A549 (cell line): Measurements from ENCODE around the gene RAB1B. TPM values are rescaled to one million over a fixed set of nuclear protein-coding genes. Genes with fewer than 3 reads are reported as not detected.
A peak's percentile ranks its signal among the peaks of the same experiment; 100 is the strongest.

ENCODE experiments used
- ATAC-seq, 2 experiments: fragments of 200-7000 bp in 1 of 2; fragments of >200 bp in 1 of 2; cut with Nextera tagmentation in 1 of 2; cut with Tn5 transposase in 1 of 2; 3 replicates each; pipeline versions ENCODE4 v1.8.0 to v1.9.1; 2018 to 2020; ENCODE audit warnings: mild to moderate bottlenecking in 1 of 2, moderate library complexity in 1 of 2
- CTCF ChIA-PET: fragments of 300-600 bp; sonication (Branson Sonifier 250); formaldehyde crosslinking; extraction: SDS; loops from one replicate; lab custom pipeline; 2021; ENCODE audit warnings: antibody characterized with exemption, inconsistent platforms; lab: Yijun Ruan, JAX
- POLR2A ChIA-PET: fragments of 350-600 bp; formaldehyde crosslinking; extraction: SDS; loops from one replicate; lab custom pipeline; 2021; ENCODE audit warnings: antibody characterized with exemption, inconsistent platforms; lab: Yijun Ruan, JAX
- DNase-seq, 2 experiments: peaks; one replicate each; pipeline versions ENCODE4 v3.0.0 to v3.0.0-alpha.2; 2011 to 2016; ENCODE audit warnings: low read depth in 1 of 2, low spot score in 1 of 2
- FAIRE-seq: peaks from 2 replicates; lab custom pipeline; 2011; peaks lifted over from hg19 to GRCh38; lab: Jason Lieb, UNC
- H3K27ac ChIP-seq, 2 experiments: fragments of >200 bp; sonication (Bioruptor Twin); formaldehyde crosslinking; 3 replicates each; pipeline ENCODE4 v1.5.1; 2016 to 2017
- H3K4me1 ChIP-seq: fragments of >200 bp; sonication (Bioruptor Twin); formaldehyde crosslinking; 3 replicates; pipeline ENCODE4 v1.6.1; 2016
- H3K4me2 ChIP-seq: fragments of >200 bp; sonication (Bioruptor Twin); formaldehyde crosslinking; 3 replicates; pipeline ENCODE4 v1.6.1; 2016
- H3K4me3 ChIP-seq: fragments of >200 bp; sonication (Bioruptor Twin); formaldehyde crosslinking; 3 replicates; pipeline ENCODE4 v1.5.1; 2016
- H3K9me3 ChIP-seq: fragments of >200 bp; sonication (Bioruptor Twin); formaldehyde crosslinking; 3 replicates; pipeline ENCODE4 v1.6.1; 2016
- ATOH8 ChIP-seq: fragments of 250-450 bp; sonication (Bioruptor Pico); IDR thresholded peaks from 2 replicates; pipeline ENCODE4 v1.5.0; 2020; ENCODE audit warnings: low read depth, mild to moderate bottlenecking, moderate library complexity
- CBX2 ChIP-seq: fragments of 200-600 bp; sonication (generic); IDR thresholded peaks from 2 replicates; pipeline ENCODE4 v1.6.1; 2016; ENCODE audit warnings: low read depth, mild to moderate bottlenecking, borderline replicate concordance
- CHD2 ChIP-seq: fragments of 150-350 bp; IDR thresholded peaks from 2 replicates; pipeline ENCODE4 v1.6.1; 2014; ENCODE audit warnings: low read length; ENCODE audit not compliant: partially characterized antibody
- CHD4 ChIP-seq: fragments of 200-600 bp; sonication (generic); IDR thresholded peaks from 2 replicates; pipeline ENCODE4 v1.6.1; 2016; ENCODE audit warnings: antibody characterized with exemption, mild to moderate bottlenecking, borderline replicate concordance
- CTCF ChIP-seq: fragments of >200 bp; sonication (Bioruptor Twin); formaldehyde crosslinking; IDR thresholded peaks from 3 replicates; pipeline ENCODE4 v1.5.1; 2016
- ELK1 ChIP-seq: fragments of 150-350 bp; IDR thresholded peaks from 2 replicates; pipeline ENCODE4 v1.6.1; 2014; ENCODE audit warnings: low read depth, mild to moderate bottlenecking, low read length
- HEYL ChIP-seq: fragments of 250-450 bp; sonication (Bioruptor Pico); IDR thresholded peaks from 2 replicates; pipeline ENCODE4 v1.8.0; 2021; ENCODE audit warnings: mild to moderate bottlenecking, moderate library complexity
- JUNB ChIP-seq: fragments of >200 bp; sonication (Bioruptor Twin); formaldehyde crosslinking; IDR thresholded peaks from 2 replicates; pipeline ENCODE4 v1.6.1; 2016
- KDM1A ChIP-seq: fragments of 200-600 bp; sonication (generic); IDR thresholded peaks from 2 replicates; pipeline ENCODE4 v1.6.1; 2016; ENCODE audit warnings: low read depth, mild to moderate bottlenecking
- MAZ ChIP-seq: fragments of 150-350 bp; IDR thresholded peaks from 2 replicates; pipeline ENCODE4 v1.6.1; 2014; ENCODE audit warnings: antibody characterized with exemption, low read depth, low read length, borderline replicate concordance
- NFE2L2 ChIP-seq: fragments of 150-350 bp; conservative IDR thresholded peaks from 2 replicates; pipeline ENCODE4 v1.6.1; 2014; ENCODE audit warnings: low read length
- NPAS2 ChIP-seq: fragments of 250-450 bp; sonication (Bioruptor Pico); IDR thresholded peaks from 2 replicates; pipeline ENCODE4 v1.8.0; 2022; ENCODE audit warnings: mild to moderate bottlenecking, moderate library complexity, borderline replicate concordance
- RAD21 ChIP-seq, 2 experiments: fragments of >200 bp in 1 of 2; sonication (Bioruptor Twin) in 1 of 2; formaldehyde crosslinking in 1 of 2; IDR thresholded peaks in 1 of 2; conservative IDR thresholded peaks in 1 of 2; 2 replicates in 1 of 2; 3 replicates in 1 of 2; pipeline ENCODE4 v1.6.1; 2012 to 2018; ENCODE audit warnings: inconsistent platforms in 1 of 2
- REST ChIP-seq: fragments of 200-600 bp; sonication (generic); IDR thresholded peaks from 2 replicates; pipeline ENCODE4 v1.6.1; 2016; ENCODE audit warnings: antibody characterized with exemption, mild to moderate bottlenecking, moderate library complexity
- SMC3 ChIP-seq: fragments of >200 bp; sonication (Bioruptor Twin); formaldehyde crosslinking; IDR thresholded peaks from 3 replicates; pipeline ENCODE4 v1.6.1; 2018; ENCODE audit warnings: inconsistent platforms
- ZC3H11A ChIP-seq: fragments of 450-650 bp; IDR thresholded peaks from 2 replicates; pipeline ENCODE4 v1.6.1; 2014; ENCODE audit warnings: antibody characterized with exemption, mild to moderate bottlenecking
- ZFP36 ChIP-seq: fragments of 450-650 bp; IDR thresholded peaks from 2 replicates; pipeline ENCODE4 v1.6.1; 2014; ENCODE audit warnings: borderline replicate concordance; ENCODE audit not compliant: partially characterized antibody
- ZSCAN20 ChIP-seq: fragments of 250-450 bp; sonication (Bioruptor Pico); IDR thresholded peaks from 2 replicates; pipeline ENCODE4 v1.8.0; 2022; ENCODE audit warnings: mild to moderate bottlenecking, moderate library complexity
- WGBS: methylation state at CpG from one replicate; pipeline ENCODE4 v1.1.6; 2017; ENCODE audit errors: missing lambda C conversion rate; 5-methylcytosine and 5-hydroxymethylcytosine counted together
- polyA plus RNA-seq, 4 experiments: library from polyadenylated mRNA; depleted of rRNA in 3 of 4; stranded (reverse); fragments of >200 nt; fragmentation: RNase III in 1 of 4; extraction: RNeasy Plus Mini Kit Qiagen cat#74134 plus additional on column Dnase treatment in 1 of 4; gene quantifications; 2 replicates in 3 of 4; 3 replicates in 1 of 4; pipeline ENCODE4 v1.2.3, GENCODE V29; 2011 to 2017

The RAB1B gene
- polyA plus RNA-seq, 2 of the 4 experiments (the other 2 are of a cell fraction) = 87.8 to 147 TPM

GRCh38 chr11:66291706-66292542, 23.5 kb downstream of the RAB1B start, which contains the start of gene TMEM151A:
Gene TMEM151A (plus strand): TSS chr11:66291894. CDS start chr11:66292014, 120 bp downstream.
- peaks cover 20% of the 10 kb centered on the region for H3K4me1 ChIP-seq
- DNase-seq (no peak), FAIRE-seq (no peak), ATAC-seq (no peak)
- ChIA-PET POLR2A (no interaction called here), CTCF (interaction anchor here (0.8 to 8.3 kb wide), 7 partner anchors 10 to 71 kb away, joined by 3 to 63 read pairs (median 4); partner anchors contain the start of gene RIN1)
- H3K9me3 ChIP-seq = no peaks in the 10 kb centered on the region
- no peak for TF ChIP-seq CBX2
- TF ChIP-seq REST = no peak
- TF ChIP-seq CHD2 = no peak
- TF ChIP-seq KDM1A = no peak
- no peak for TF ChIP-seq NFE2L2
- no peak for TF ChIP-seq ZC3H11A
- no peak for TF ChIP-seq HEYL (CRISPR knock-in tag)
- TF ChIP-seq MAZ = no peak
- no peak for TF ChIP-seq ZSCAN20 (CRISPR knock-in tag)
- no peak for TF ChIP-seq ELK1
- no peak for TF ChIP-seq SMC3
- TF ChIP-seq NPAS2 (CRISPR knock-in tag) = no peak
- TF ChIP-seq RAD21 (conservative IDR thresholded peaks at IDR 0.05 in 1 of 2, IDR thresholded peaks at IDR 0.05 in 1 of 2) = no peak
- TF ChIP-seq JUNB = no peak
- TF ChIP-seq CHD4 = no peak
- no peak for TF ChIP-seq ZFP36
- TF ChIP-seq ATOH8 = no peak
- no peak for TF ChIP-seq CTCF
- peak within 1 kb of the TSS; percentile 57 to 88; a peak in 5 of 6 replicates for H3K27ac ChIP-seq
- H3K4me2 ChIP-seq = peak within 1 kb of the TSS; percentile 95
- 0% methylated on average over 6 of the region's 95 CpGs for WGBS
- H3K4me3 ChIP-seq = peak within 1 kb of the TSS; percentile 65
